ENCODE data around the gene ATOH8.

The ATOH8 gene

DNA sequence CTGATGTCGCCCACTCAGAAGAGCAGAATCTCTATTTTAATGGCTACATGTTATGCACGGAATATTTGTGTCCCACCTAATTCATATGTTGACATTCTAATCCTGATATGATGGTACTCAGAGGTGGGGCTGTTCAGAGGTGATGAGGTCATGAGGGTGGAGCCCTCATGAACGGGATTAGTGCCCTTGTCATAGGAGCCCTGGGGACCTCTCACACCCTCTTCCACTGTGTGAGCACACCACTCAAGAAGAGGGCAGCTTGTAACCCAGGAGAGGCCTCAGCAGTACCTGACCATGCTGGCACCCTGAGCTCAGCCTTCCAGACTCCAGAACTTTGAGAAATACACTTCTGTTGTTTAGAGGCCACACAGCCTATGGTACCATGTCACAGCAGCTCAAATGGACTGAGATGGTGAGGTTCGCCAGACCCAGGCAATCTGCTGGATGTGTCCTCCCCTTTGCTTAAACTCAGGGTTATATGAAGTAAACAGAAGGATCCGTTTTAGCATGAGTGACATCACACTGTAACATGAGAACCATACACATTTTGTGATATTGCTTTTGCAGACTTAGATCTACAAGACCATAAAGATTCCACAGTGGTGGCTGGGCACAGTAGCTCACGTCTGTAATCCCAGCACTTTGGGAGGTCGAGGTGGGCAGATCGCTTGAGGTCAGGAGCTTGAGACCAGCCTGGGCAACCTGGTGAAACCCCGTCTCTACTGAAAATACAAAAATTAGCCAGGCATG is 48.7 kb downstream of the ATOH8 start:
- DNase-seq (ENCODE audit: low spot score), result no peak

DNA sequence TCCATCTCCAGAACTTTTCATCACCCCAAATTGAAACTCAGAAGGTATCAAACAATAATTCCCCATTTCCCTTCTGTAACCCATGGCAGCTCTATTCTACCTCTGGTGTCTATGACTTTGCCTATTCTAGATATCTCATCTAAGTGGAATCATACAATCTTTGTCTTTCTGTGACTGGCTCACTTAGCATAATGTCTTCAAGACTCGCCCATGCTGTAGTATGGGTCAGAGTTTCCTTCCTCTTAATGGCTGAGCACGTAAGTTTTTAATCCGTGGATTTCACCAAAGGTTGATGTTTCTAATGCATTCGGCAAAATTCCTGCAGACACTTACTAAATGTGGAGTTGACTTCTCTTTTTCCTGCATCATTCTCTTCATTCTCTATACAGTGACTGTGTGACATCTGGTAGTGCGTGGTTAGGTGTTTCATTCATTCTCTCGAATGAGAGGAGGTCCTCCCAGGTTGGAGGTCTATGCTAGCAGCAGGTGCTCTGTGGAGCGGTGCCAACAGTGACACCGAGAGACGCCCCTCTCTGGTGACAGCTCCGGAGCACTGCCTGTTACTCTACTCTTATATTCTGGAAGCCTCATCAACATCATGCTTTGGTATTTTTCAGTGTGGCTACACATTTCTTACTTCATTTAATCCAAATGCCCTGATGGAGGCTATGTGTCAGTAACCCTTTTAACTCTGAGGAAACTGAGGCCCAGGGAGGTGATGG is 50.1 kb downstream of the ATOH8 start:
- no peak for DNase-seq (ENCODE audit: low spot score)

DNA sequence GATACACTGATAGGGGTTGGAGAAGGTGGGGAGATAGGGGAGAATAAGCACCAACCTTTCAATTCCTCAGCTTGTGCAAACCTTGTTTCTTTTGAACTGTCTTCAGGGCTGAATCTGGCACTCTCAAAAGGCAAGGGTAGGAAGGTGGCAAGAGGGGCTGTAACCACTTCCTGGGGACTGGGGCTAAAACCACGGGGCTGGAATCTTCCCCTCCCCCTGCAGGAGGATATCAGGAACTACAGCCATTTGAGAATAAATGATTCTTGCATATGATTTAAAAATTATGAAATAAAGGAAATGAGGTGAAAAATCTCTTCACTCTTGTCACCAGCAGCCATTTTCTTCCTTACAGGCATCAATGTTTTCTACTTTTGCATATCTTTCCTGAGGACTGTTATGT is 50.8 kb downstream of the ATOH8 start:
- peak; percentile 74 for DNase-seq (ENCODE audit: low spot score)

DNA sequence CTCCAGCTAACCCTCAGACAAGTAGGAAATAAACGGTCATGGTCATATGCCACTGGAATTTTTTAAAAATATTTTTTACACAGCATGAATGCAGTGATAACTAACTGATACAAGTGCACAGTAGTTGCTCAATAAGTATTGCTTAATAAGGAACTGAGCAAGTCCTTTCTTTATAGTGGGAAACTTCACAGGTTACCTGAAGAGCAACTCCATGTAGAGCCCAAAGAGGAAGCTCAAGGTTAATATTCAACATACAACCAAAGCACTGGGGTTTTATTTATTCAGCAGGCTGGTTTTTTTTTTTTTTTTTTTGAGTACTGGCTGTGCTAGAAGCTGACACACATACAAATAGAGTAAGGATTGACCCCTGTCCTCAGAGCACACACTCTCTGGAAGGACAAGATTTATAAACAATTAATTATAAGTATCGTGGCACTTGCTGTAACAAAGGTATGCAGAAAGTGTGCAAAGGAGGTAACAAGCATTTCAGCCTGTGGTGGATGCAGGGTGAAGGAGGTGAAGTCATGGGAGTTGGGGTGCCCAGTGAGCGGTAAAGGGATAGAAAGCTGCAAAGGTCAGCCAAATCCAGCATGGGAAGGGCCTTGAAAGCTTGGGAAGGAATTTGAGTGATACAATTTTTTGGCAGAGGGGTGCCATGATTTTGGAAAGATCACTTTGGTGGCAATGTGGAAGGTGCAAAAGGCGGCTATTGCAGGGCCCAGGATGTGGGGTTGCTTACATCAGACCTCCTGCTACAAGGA is 52.7 kb downstream of the ATOH8 start:
- no peak for DNase-seq (ENCODE audit: low spot score)

DNA sequence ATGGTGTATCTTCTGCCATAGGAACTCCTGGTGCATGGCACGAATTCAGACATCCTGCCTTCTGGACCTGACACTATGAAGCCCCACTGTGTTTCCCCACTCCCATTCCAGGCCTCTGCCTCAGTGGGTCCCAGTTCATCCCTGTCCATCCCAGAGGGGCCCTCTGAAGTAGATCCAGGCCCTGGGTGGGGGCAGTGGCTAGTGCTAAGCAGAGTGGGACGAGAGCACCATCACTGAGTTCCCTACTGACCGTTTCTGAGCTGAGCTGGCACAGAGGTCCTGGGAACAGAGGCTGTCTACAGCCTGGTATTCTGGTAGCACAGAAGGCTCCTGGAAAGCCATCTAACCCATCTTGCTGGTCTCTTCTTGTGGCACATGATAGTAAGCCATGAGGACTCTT is 54.0 kb downstream of the ATOH8 start:
- no peak for DNase-seq (ENCODE audit: low spot score)

DNA sequence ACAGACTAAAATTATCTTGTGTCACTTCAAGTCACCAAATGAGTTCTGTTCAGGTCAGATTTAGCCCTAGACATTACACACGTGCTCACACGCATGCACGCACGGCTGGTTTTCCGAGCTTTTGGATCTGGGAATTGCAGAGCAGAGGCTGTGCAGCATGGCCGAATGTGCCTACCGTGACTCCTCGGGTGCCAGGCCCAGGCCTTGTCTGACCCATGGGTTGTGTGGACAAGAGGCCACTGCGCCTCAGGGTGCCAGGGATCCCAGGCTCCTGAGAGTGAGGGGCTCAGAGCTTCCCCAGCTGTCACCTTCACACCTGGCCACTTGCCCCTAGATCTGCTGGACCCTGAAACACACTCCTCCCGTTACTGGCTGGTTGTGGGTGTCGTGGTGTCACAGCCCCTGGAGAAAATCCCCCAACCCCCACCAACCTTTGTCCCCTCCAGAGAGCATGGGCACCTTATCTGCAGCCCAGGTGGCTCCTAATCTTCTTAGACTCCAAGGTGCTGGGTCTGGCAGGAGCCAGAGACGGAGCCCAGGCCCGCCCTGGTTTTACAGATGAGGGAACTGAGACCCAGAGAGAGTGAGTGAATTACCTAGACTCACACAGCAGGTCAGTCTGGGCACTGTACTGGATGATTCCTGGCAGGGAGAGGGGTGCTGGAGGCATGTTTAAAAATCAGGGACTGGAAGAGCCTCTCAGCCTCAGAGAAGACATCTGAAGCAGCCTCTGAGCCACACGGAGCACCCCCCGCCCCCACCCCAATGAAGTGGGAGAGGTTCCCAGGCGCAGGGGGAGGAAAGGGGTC is 56.8 kb downstream of the ATOH8 start:
- DNase-seq (ENCODE audit: low spot score), result no peak

DNA sequence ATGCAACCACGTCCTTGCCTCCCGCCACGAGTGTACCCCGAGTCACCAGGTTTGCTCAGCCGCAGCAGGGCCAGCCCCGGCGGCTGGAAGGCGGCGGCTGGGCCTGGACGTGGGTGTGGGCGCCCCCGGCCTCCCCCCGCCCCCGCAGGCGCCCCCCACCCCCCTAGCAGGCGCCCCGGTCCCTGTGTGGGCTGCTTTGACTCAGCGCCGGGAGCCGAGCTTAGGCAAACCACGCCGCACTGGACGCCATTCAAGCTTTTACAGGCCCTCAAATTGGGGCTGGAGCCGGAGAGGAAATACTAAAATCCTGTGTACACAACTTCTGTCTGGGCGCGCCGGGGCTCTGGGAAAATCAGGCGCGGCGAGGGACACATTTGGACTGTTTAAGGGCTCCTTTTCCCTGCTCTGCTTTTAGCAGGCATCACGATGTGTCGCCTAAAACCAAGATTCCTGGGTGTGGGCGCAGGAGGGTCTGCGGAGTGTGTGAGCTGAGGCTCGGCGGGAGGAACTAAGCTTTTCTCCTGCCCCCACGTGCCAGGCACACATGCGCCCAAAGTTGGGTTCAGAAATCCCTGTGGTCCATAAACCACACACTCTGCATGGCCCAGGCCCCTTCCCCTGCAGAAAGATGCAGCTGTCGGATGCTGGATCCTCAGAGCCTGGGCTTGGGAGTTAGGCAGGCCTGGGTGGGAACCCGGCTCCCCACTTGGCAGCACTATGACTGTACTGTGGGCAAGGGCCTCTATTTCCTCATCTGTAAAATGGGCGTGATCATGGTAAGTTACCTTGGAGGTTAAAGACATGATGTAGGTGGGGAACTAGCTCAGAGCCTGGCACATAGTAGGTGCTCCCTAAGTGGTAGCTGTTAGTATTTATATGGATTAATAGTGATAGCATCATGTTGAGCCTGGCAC is 57.6 kb downstream of the ATOH8 start:
- no peak for DNase-seq (ENCODE audit: low spot score)

DNA sequence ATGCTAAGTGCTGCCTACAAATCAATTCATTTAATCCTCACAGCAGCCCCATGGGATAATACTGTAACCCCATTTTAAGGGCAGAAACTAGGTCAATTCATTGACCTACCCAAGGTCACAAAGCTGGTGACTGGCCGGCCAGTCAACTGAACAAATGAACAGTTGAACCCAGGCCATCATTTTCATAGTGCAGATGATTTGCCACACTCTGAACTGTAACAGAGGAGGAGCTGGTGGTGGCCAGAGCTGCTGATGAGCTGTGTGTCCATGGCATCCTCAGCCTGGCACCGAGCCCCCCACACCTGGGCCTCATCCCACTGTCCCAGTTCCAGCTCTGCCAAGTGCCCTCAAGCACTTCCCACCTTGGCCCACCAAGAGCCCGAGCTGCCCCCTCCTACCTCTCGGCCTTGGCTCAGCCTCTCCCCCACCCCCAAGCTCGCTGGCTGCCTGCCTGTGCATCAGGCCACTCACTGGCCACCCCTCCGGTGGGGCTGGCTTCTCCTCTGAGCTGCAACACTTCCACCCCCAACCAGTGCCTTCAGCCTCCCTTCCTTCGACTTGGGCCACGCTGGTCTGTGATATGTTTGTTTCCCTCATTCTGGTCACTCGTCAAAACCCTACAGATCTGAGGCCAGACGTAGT is 58.4 kb downstream of the ATOH8 start:
- no peak for DNase-seq (ENCODE audit: low spot score)

DNA sequence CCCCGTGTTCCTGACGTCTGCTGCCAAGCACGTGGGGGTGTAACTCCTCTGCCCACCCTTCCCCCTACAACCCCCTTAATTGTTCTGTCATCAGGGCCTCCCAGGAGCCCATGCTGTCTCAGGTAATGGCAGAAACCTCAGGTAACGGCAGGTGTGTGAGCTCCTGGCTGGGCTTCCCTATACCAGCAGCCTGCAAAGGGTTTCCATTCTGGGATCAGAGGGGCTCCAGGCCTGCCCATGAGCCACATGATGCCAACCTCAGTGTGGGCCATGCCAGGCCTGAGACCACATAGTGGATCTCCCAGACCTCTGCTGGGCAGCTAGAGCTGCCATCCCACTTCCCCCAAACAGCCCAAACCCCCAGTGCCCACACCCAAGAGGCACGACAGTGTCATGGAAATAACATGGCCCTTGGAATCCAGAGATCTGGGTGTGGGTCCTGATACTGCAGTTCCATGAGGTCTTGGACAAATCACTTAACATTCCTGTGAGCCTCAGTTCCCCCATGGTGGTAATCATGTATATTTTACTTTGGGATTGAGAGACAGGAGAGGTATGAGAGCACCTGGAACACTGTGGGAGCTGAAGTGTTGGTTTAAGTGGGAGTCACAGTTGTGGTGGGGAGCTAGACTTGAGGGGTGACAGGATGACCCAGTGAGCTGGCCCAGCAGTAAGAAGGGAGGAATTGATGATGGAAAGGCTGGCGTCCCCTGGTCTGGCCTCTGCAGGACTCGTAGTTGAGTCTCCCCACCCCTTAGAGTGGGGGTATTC is 59.6 kb downstream of the ATOH8 start:
- no peak for DNase-seq (ENCODE audit: low spot score)

DNA sequence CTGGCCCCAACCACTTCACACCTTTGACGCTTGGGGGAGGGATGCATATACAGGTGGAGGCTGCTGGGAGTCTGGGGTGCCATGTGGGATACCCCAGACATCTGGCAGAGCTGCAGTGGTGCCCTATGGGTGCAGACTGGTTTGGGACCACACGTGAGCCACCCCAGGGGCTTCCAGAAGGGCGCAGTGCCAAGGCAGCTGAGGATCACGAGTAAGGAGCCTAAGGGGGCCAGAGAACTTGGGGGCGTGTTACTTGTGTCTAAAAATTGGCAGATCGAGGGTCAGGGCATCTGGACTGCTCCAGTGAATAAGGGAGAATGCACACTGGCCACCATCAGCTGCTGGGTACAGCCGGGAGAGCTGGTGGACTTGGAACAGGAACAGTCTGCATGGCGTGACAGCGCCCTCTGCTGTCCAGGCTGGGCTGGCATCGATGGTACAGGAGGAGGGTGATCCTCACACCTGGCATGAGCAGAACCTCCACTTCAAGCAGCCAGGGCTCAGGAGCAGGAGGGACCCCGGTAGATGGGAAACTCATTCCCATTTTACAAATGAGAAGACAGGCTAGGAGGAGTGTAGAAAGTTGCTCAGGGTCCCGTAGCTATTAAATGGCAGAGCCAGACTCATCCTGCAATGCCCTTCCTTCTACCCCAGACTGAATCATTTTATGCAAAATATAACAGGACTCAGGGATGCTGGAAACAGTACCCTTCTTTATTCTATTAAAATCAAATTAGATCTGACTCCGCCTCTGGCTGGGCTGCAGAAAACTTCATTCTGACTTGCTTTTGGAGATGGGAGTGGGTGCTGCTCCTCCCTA is 60.4 kb downstream of the ATOH8 start:
- peak; percentile 88 for DNase-seq (ENCODE audit: low spot score)

DNA sequence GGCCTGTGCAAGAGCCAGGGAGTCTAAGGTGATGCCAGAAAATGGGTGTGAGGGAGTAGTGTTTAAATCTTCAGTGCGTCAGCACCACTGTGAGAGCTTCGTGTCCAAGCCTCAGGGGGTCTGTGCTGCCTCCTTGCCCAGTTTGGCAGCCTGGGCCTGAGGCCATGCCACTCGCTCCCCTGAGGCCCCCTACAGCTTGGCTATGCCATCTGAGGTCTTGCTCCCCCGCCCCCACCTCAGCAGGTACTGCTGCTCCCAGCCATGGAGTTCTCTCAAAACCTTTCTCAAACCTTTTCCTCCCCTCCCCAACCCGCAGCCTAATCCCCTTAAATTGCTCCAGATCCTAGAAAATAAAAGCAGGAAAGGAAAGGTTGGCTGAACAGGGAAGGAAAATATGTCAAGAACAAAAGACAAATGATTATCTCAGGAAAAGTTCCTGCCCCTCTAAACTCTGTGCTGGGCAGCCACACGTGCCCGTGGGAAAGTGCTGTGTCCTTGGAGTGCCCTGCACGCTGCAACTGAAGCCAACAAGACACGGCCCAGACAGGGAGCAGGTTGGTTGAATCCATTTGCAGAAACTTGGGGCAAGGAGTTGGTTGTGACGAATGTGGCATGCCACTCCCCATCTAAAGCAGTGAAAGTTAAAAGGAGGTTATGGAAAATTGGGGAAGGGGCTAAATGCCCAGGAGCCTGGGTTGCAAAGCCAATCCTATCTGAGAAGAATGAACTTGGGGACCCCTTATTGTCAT is 61.2 kb downstream of the ATOH8 start:
- no peak for DNase-seq (ENCODE audit: low spot score)

DNA sequence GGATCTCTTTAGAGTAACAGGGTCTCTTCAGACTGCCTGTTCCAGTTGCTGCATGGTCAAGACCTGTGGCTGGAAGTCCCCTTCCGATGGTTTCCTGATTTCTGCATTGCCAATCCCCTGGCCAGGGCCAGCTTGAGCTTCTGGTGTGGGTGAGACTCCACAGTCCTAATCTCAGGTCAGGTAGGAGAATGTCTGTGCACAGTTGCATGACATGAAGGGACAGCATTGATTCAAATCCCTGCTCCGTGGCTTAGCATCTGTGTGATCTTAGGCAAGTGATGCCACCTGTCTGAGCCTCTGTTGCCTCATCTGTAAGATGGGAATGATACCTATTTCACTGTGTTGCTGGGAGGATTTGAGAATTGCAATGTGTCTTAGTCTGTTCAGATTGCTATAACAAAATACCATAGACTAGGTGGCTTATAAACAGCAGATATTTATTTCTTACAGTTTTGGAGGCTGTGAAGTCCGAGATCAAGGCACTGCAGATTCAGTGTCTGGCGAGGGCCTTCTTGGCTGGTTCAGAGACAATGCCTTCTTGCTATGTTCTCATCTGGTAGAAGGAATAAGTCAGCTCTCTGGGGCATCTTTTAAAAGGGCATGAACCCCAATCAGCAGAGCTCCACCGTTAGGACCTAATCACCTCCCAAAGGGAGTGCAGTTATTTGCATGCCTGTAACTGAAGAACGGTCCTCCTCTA is 66.2 kb downstream of the ATOH8 start:
- DNase-seq (ENCODE audit: low spot score), result no peak

DNA sequence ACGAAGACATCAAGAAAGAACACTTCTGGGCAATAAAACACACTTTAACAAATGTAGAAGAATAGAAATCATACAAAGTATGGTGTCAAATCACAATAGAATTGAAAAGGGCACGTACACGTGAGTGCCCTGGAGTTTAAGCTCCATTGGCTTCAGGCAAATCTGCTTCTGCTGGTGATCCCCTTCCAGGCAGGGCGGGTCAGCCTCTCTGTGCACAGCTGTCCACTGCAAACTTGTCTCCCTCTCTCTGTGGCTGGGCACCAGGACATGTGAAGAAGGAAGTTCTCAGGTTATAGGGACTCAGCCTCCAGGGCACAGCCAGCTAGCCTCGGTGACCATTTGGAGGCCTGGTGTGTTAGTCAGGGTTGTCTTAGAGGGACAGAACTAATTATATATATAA is 69.0 kb downstream of the ATOH8 start:
- DNase-seq (ENCODE audit: low spot score), result no peak

DNA sequence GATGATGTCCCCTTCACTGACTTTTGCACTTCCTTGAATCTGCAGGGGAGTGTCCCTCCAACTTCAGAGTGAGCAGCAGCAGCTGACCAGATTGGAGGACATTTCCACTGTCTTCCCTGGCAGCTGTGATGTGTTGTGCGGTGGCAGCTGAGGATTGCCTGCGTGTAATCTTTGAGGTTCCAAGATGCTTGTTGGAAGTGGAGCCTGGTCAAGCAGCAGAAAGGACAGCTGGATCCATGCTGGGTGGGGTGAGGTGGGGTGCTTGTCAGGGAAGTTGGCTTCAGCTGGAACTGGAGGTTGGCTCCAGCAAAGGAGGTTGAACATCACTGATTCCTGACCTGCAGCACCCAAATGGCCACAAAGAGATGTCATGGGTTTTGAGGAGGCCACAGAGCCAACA is 70.2 kb downstream of the ATOH8 start:
- no peak for DNase-seq (ENCODE audit: low spot score)

DNA sequence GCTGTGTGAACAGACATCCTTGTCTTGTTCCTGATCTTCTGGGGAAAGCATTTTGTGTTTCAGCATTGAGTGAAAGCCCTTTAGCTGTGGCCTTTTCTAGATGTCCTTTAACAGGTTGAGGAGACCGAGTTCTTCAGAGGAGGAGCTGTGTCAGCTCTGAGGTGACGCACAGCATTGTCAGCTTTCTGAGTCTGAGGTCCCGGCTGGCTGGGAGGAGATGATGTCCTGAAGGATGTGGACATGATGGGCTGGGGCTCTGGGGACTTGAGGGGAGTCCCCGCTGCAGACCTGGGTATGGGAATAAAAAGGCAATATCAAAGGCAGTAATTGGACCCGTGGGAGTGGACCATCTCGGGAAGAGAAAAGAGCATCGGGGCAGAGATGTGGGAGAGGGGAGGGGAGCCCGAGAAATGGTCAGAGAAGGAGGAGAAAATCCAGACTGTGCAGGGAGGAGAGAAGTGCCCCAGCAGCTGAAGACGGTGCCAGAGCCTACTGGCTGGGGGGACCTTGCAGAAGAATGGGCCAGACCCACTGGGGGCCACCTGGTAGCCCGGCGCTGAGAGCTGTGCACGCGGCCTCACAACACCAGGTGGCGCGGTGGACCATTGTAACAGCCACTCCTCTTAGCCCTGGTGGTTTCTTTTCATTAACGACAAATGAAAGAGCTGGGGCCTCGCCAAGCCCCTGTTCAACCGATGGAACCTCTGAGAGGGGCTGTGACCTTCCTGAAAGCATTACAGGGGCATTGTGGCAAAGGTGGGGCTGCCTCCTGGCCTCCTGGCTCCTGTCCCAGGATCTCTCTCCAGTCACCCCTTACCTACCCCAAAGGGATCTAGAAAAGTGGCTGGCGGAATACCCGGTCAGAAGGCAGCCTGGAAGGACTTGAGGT is 73.4 kb downstream of the ATOH8 start:
- DNase-seq (ENCODE audit: low spot score), result peak; percentile 87

DNA sequence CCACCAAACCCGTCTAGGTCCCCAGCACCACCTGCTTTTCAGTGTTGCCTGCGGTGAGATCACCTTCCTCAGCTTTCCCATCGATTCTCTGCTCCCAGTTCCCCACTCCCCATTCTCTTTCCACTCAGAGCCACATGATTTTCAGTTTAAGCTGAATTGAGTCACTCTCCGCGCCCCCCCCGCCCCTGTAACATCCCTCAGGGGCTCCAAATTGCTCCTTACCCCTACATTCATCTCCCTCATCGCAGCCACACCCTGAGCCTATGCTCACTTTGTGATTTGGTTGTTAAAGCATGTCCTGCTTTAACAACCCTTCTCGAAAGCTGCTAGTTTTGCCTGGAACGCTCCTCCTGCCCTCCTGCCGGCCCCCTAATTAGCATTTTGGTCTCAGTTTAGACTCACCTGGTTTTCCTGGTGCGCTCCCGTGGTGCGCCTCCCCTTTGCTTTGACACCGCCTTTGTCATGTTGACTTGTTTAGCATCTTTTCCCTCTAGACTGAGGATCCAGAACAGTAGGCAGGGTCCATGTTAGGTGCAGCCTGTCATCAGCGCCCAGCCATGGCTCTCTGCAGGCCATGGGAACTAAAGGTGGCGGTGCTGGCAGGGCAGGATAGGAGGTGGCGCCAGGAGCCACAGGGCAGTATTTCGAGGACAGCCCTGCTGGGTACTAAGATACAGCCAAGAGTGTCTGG is 74.2 kb downstream of the ATOH8 start:
- DNase-seq (ENCODE audit: low spot score), result no peak
